ENCODE results near the gene ABCA4.

DNA sequence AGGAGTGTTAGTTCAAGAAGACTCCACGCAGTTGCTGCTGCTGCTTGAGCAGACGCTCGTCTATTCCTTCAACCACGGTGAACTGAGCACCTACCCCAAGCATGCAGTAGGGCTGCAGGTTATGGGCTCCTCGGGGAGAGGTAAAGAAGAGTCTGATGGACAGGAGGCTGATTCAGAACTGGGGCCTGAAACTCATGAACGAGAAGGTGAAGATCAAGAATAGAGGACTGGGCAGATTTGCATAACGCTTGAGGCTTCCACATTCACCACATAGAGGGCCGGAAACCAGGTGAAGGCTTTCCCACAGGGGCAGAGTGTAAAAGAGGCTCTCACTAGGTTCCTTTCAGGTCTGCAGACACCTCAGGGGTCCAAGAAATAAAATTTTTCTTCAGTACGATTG, 9.1 kb downstream of the ABCA4 start:
- TF ChIP-seq TAF1 (IDR thresholded peaks at IDR 0.05; ENCODE audit: borderline replicate concordance, insufficient read depth, low read length): no peak
- TF ChIP-seq SIN3A (IDR thresholded peaks at IDR 0.05; ENCODE audit: borderline replicate concordance, insufficient read depth, low read length): no peak
- TF ChIP-seq POLR2AphosphoS5 (IDR thresholded peaks at IDR 0.05; ENCODE audit: low read depth, low read length): no peak
- no peak for TF ChIP-seq REST (IDR thresholded peaks at IDR 0.05; ENCODE audit: insufficient read depth in 1 of 2, low read depth in 2 of 2, low read length in 2 of 2)
- no peak for TF ChIP-seq FOXP2 (optimal IDR thresholded peaks at IDR 0.05; ENCODE audit: borderline replicate concordance, extremely low read depth, extremely low read length, insufficient read depth)

Data from PFSK-1 (cell line).